Occipital lobe (tissue), 2 donors: ENCODE measurements around the gene RAB13. TPM values are rescaled to one million over a fixed set of nuclear protein-coding genes. Genes with fewer than 3 reads are reported as not detected.
"Not testable (repeated sequence)": the region's sequence is repeated elsewhere in the genome, so short reads cannot be mapped to it uniquely, and the experiment has no call there.

Experiments used
- DNase-seq: peaks from one replicate; lab custom pipeline; 2025; lab: John Stamatoyannopoulos, UW
- total RNA-seq: library from RNA; depleted of rRNA; stranded (reverse); fragments of >200 nt; gene quantifications from one replicate; pipeline ENCODE4 v1.2.3, GENCODE V29; 2014

The RAB13 gene
- total RNA-seq, result 7.0 TPM

DNA sequence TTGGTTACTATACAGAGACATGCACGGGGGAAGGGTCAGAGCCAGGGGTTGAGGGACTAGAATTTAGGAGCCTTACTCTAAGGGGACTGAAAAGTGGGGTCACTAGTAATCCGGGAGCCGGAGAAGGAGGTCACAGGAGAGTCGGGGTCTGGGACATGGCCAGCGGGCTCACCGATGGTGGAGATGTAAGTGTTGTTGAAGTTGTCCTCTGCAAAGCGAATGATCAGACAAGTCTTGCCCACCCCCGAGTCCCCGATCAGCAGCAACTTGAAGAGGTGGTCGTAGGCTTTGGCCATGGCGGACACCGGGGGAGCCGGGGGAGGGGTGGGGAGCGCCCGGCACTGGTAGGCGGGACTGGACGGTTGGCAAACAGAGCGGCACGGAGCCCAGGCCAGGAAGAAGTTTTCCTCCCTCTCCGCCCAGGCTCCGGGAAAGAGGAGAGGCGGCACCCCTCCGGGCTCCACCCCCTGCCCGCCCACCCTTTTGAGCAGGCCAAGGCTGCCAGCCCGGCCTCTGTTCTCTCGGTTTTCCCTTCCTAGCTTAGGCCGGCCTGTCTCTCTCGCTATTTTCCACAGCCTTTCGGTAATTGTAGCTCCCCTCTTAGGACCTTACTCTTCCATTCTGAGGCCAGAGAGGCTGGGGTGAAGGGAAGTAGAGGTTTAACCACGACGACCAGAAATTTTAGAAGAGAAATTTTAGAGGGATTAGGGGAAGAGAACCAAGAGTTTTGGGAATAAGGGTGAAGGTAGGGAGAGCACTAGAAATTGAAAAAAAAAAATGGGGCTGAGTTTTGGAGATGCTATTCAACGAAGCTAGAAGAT lies at the start of gene RAB13:
RAB13 (minus strand) TSS at position 399 of the 821 bp plus-strand sequence; CDS start at position 296, 103 bp downstream.
- DNase-seq, result peak; percentile 34

DNA sequence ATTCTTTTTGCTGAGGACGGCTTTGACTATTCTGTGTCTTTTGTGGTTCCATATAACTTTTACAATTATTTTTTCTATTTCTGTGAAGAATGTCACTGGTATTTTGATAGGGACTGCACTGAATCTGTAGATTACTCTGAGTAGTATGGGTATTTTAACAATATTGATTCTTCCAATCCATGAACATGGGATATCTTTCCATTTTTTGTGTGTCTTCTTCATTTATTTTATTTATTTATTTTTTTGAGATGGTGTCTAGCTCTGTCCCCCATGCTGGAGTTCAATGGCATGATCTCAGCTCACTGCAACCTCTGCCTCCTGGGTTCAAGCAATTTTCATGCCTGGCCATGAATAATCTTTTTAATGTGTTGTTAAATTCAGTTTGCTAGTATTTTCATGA lies 47.6 kb upstream of the RAB13 start:
- DNase-seq, result not testable (repeated sequence)

DNA sequence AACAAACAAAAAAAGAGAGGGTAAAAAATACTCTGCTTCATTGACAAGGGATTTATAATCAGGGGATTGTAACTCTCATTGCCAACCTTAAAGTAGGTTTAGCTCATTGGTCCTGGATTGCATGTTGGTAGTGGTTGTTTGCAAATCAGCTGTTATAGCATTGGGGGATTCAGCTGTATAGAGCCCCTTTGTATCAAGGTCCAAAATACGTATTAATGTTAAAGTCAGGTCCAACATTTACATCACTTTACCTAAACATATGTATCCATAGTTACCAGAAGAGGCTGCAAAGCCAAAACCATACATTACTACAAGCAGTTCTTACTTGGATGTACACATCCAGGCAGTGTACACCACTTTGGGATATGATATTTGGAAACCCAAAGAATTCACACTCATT lies 33.8 kb upstream of the RAB13 start:
- no peak for DNase-seq

DNA sequence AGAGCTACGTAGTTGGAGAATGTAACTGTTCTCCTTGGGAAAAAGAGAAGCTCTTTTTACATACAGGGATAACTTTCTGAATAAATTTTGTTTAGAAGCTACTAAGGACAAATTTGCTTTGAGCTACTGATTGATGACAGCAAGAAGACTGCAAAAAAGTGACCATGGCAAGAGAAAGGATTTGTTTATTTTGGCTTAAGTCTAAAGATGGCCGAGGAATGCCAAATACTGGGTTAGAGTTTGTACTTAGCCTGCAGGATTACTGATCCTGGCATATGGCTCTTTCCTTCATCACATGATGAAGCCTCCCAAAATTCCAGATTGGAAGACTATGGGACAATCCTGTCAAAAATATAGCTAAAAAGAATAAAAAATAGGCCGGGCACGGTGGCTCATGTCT lies 33.1 kb upstream of the RAB13 start:
- DNase-seq, result no peak

DNA sequence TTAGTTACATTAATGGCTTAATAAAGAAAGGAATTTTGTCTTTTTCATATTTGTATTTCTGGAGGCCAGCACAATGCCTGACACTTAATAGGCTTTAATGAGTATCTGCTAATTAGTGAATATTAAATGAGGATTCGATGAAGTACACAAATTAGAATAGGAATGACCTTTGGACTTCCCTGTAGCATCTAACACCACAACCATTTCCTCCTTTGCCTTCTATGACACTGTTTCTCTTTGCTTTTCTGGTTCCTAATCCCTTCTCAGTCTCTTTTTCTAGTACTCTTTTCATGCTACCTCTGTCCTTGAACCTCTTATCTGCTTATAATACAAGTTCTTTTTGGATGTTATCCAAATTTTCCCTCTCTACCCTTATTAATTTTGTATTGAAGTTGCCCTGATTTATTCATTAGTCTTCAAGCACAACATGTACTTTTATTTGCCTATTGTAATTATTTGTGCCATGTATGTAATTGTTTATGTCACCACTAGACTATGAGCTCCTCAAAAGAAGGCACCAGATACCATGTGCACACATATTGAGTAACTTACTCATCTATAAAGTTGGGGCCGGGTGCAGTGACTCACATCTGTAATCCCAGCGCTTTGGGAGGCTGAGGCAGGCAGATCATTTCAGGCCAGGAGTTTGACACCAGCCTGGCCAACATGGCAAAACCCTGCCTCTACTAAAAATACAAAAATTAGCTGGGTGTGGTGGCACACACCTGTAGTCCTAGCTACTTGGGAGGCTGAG lies 28.2 kb upstream of the RAB13 start:
- no peak for DNase-seq

DNA sequence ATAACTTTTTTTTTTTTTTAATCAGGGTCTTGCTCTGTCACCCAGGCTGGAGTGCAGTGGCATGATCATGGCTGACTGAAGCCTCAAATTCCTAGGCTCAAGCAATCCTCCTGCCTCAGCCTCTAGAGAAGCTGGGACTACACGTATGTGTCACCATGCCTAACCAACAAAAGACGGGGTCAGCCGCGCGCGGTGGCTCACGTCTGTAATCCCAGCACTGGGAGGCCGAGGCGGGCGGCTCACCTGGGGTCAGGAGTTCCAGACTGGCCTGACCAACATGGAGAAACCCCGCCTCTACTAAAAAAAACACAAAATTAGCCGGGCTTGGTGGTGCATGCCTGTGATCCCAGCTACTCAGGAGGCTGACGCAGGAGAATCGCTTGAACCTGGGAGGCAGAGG lies 26.4 kb upstream of the RAB13 start:
- DNase-seq, result not testable (repeated sequence)

DNA sequence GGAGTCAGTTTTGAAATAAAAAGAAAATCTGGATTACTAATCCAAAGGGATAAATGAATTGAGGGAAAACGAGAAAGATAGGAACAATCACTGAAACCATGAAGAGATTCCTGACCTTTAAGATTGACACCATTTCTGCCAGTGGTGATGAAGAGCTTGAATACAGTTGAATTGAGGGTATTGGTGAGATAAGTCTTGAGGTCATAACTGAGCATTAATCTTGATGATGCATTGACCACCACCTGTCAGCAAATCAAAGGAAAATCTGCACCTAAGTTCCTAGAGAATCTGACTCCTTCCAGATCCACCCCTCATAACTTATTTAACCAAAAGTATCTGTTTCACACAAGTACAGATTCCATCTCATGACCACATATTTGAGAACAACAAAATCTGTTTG lies 26.0 kb upstream of the RAB13 start:
- no peak for DNase-seq

DNA sequence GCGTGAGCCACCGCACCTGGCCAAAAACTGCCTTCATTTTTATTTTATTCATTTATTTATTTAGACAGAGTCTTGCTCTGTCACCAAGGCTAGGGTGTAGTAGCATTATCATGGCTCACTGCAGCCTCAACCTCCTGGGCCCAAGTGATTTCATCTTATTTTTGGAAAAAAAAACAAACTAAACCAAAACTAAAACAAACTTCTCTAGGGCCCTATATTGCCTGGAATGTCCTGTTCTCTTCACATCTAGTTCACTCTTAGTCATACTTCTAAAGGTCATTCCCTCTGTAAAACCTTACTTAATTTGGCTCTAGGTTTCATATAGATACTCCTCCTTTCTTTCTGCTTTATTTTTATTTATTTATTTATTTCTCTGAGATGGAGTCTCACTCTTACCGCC lies 20.0 kb upstream of the RAB13 start:
- no peak for DNase-seq

DNA sequence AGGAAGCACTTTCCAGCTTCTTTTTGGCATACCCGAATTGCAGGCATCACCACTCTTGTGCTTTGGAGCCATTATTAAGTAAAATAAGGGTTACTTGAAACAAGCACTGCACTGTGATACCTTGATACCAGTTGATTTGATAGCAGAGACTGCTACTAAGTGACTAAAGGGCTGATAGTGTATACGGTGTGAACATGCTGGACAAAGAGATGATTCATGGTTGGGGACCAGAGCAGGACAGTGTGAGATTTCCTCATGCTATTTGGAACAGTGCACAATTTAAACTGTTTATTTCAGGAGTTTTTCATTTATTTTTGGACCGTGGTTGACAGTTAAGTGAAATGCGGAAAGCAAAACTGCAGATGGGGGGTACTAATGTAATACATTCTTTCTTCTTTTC lies 14.3 kb upstream of the RAB13 start:
- no peak for DNase-seq

DNA sequence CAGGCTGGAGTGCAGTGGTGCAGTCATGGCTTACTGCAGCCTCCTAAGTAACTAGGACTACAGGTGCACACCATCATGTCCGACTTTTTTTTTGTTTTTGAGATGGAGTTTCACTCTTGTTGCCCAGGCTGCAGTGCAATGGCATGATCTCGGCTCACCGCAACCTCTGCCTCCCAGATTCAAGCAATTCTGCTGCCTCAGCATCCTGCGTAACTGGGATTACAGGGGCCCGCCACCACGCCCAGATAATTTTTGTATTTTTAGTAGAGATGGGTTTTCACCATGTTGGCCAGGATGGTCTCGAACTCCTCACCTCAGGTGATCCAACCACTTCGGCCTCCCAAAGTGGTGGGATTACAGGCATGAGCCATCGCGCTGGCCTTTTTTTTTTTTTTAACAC lies 10.7 kb upstream of the RAB13 start:
- not testable (repeated sequence) for DNase-seq

DNA sequence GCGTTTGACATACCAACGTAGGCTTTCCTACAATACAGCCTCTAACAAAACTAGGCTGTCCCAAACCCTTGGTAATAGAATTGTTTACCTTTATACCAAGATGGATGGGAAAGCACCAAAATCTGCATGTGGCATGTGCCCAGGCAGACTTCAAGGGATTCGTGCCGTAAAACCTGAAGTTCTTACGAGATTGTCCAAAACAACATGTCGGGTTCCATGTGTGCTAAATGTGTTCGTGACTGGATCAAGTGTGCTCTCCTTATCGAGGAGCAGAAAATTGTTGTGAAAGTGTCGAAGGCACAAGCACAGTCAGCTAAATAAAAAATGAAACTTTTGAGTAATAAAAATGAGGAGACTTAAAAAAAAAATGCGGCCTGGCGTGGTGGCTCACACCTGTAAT lies 9.5 kb upstream of the RAB13 start:
- DNase-seq, result no peak

DNA sequence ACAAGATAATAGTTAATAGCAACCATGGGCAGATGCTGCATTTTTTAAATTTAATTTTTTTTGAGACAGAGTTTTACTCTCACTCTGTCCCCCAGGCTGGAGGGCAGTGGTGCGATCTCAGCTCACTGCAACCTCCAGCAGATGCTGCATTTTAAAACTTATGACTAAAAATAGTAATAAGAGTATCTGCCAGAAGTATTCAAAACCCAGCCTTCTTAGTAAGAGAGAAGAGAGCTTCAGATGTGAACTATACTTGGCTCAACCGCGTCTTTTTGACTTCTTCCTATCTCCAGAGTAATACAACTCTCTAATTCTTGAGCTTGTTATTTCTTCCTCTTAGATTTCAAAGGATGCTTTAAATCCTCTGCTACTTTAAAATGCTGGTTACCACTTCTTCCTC lies 9.1 kb upstream of the RAB13 start:
- DNase-seq, result no peak

DNA sequence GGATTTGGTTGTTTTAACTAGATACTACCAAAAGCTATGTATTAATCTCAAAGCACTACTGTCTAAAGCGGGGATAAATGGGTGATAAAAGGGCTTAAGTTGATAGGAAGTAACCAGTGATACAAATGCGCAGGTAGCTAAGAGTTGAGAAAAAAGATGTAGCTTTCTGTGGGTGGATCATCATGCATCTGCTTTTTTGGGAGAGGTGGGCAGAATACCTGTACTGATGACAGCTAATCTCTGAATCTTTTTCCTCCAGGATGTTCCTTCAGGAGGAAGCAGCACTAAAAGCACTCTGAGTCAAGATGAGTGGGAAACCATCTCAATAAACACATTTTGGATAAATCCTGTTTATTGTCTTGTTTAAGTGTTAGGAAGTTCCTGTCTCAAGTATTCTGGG lies 5.7 kb upstream of the RAB13 start:
- DNase-seq, result no peak

DNA sequence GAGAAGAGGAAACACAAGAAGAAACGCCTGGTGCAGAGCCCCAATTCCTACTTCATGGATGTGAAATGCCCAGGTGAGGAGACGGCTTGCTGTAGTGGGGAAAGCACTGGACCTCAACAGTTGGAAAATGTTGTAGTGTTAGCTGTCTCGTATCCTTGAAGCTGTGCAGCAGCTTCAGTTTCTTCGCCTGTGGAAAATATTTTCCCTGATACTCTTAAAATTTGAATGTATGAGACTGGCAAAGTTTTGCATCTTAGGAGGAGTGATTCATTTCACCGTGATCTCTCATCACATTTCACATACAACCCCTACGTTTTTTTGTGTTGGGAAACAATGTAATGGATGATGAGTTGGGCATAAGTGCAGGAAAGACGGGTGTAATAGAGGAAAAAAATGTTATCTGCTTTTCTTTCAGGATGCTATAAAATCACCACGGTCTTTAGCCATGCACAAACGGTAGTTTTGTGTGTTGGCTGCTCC lies 5.1 kb upstream of the RAB13 start:
- no peak for DNase-seq

DNA sequence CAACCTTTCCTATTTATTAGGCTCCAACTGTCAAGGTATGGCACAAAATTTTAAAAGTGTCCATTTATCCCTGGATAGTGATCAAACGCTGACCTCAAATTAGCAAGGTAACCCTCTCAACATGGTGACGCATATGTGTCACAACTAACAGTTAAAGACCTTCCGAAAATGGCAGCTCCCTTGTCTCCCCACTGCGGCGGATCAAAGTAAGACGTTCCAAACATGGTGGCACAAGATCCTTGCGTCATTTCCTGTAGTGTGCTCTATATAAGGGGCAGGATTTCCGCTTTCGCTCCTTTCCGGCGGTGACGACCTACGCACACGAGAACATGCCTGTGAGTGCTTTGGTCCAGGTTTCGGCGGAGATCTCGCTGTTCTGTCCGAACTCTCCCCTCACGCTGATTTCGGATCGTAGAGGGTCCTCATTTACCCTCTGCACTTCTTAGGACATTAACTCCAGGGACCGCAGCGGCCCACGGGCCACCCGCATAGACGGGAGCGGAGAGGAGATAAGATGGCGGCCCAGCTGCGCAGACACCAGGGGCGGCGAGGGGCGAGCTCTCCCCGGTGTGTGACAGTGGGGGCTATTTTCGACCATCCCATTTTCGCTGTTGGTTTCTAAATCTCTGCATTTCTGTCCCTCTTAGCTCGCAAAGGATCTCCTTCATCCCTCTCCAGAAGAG lies 4.5 kb upstream of the RAB13 start, which contains the start of gene RPS27:
RPS27 (plus strand) TSS at position 295 of the 683 bp plus-strand sequence; CDS start at position 330, 35 bp downstream.
- DNase-seq, result peak; percentile 84

DNA sequence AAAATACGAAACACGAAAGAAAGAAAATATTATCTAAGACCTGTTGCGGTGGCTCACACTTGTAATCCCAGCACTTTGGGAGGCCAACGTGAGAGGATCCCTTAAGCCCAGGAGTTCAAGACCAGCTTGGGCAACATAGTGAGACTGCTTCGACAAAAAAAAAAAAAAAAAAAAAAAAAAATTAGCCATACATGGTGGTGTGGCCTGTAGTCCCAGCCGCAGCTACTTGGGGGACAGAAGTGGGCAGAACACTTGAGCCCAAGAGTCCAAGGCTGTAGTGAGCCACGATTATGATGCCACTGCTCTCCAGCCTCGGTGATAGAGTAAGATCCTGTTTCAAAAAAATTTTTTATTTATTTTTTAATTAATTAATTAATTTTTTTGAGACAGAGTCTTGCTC lies 1.5 kb upstream of the RAB13 start:
- no peak for DNase-seq

DNA sequence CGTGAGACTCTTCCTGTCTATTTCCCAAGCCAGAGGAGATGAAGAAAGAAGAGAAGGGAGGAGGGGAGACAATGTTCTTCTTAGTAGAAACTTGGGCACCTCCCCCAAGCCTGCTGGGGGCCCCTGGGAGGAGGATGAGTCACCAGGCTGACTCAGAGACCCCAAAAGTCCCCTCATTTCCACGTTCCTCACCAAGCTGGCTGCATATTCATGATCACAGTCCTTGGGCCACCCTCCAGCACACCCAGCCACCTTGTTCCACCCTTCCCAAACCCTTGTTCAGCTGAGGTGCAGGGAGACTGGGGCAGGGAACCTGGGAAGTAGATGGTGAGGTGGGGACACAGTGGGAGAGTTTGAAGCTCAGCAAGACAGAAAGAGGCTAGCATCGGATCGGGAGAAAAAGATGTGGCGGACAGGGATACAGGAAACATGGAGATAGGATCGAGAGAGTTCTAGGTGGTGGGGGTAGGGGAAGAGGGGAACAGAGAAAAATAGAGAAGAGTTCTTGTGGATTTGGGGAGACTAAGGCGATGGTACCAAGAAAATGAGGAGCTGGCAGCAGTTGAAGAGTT lies 712 bp downstream of the RAB13 start:
- no peak for DNase-seq

DNA sequence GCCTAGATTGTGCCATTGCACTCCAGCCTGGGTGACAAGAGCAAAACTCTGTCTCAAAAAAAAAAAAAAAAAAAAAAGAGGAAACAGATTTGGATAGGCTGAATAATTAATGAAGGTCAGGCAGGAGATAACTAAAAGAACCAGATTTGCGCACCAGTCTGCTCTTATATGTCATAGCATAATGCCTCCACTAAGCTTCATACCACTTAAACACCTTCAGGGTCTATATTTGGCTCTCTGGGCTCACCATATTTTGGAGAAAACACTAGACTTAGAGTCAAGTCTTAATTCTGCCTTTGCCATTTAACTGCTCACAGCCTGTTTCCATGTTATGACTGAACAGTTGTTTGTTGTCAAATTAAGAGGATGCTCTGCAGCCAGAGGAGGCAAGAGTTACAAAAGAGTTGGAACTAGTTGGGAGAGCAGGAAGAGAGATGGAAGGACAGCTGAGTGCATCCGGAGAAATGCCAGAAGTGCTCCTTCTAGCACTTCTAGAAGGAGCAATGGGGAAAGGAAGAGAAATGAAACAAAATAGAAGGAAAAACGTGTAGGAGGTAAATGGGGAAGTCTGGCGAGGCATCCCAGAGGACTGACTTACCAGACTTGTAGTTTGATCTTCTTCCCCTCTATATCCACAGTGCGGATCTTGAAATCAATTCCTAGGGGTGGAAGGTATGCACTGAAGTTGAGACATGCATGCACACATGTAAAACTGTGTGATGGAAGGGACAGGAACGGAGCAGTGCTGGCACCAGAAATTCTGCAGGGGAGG lies 1.8 kb downstream of the RAB13 start:
- DNase-seq, result no peak

DNA sequence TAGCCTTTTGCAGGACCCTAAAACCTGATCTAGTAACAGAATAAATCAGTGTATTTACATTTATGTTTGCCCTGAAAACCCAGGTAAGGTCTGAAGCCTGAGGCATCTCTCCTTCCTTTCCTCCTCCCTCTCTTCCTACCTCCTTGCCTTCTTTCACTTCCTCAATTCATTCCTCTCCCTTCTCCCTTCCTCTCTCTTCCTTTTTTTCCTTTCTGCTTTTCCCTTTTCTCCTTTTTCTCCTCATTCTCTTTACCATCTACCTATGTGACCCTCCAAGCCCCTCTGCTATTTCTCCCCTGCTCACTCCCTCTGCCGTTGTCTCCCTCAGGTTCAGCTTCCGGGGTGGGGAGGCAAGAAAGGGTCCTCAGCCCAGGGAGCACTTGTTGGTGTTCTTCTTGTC lies 4.4 kb downstream of the RAB13 start:
- not testable (repeated sequence) for DNase-seq

DNA sequence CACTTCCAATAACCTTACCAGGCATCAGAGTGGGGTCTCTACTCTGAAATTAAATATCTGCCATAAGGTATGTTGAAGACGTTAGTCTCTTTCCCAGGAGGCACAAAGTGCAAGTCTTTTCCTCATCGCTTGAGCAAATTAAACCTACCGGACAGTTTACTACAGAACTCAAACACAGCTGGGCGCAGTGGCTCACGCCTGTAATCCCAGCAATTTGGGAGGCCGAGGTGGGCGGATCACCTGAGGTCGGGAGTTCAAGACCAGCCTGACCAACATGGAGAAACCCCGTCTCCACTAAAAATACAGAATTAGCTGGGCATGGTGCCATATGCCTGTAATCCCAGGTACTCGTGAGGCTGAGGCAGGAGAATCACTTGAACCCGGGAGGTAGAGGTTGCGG lies 7.0 kb downstream of the RAB13 start:
- not testable (repeated sequence) for DNase-seq
